HG02610 (cell line): Measurements from ENCODE around the gene ABCG1.

Source experiments
- ATAC-seq: cut with Tn5 transposase; IDR thresholded peaks from one replicate; pipeline ENCODE4 v1.9.1; 2021; ENCODE audit warnings: mild to moderate bottlenecking, moderate library complexity; ENCODE audit not compliant: unreplicated experiment

The ABCG1 gene

GRCh38 chr21:42214081-42214750 lies 4.7 kb upstream of the ABCG1 start:
- no peak for ATAC-seq

DNA sequence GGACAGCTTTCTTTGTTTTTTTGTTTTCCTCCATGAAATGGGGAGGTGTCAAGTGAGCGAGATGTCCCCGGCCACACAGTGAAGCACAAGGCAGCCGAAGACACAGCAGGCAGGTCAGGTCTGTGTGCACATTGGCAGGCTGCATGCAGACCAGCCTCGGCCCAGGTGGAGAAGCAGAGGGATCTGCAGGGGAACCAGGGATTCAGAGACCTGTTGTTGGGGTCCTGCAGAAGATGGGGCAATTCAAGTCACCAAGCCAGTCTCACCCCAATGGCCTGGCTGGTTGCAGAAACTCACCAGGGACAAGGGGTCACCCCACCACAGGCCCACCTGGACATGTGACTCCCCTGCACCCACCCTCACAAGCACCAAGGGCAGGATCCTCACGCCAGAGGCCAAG lies 4.0 kb upstream of the ABCG1 start:
- no peak for ATAC-seq

DNA sequence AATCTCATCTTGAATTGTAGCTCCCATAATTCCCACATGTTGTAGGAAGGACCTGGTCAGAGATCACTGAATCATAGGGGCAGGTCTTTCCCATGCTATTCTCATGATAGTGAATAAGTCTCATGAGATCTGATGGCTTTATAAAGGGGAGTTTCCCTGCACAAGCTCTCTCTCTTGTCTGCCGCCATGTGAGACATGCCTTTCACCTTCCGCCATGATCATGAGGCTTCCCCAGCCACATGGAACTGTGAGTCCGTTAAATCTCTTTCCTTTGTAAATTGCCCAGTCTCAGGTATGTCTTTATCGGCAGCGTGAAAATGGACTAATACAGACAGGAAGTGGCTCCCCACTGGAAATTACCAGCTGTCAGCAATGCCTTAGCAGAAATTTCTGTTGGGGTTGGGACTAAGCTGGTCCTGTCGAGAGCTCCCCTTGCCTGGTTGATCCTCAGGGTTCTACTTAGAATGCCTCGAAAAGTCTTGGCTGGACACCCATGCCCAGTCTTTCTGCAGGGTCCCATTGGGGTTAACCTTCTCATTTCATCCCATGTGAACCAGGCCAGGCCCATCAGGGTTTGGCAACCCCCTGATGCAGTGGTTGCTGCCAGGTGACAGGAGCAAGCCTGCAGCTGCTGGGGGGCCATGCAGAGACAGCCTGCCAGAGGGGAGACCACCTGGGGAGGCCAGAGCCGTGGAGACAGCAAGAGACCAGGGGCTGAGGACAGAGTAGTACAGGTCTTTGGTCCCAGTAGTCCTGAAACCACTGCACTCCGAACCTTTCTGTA lies 2.8 kb upstream of the ABCG1 start:
- ATAC-seq: no peak

GRCh38 chr21:42216726-42217572 lies 2.0 kb upstream of the ABCG1 start:
- ATAC-seq: no peak

- peak; percentile 9 for ATAC-seq
Measured at GRCh38 chr21:42219606-42220137, 732 bp downstream of the ABCG1 start.

- peak; percentile 43 for ATAC-seq
Measured at GRCh38 chr21:42220138-42220701, 1.3 kb downstream of the ABCG1 start.

GRCh38 chr21:42221581-42222345 lies 2.8 kb downstream of the ABCG1 start:
- no peak for ATAC-seq

GRCh38 chr21:42222386-42222785 lies 3.4 kb downstream of the ABCG1 start:
- no peak for ATAC-seq

DNA sequence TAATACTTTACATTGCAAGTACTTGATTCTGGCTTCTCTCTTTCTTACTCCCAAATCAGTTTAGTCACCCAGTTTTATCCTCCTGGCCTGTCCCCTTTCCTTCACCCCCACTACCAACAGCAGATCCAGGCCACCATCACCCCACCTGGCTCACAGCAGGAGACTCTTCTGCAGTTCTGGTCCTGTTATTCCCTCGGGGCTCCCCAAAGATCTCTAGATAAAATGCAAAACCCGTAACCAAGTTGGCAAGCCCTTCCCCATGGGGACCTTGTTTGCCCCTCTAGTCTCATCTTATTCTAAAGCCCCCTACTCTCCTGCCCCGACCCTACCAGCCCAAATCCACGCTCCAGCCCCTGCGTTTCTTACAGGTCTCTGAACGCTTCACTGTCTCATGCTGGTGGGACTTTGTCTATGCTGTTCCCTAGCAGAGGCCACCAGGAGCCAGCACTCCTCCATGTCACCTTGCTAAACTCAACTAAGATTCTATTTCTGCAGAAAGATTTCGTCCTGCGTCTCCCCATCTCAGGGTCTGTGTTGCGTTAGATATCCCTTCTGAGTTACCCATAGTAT lies 4.0 kb downstream of the ABCG1 start:
- ATAC-seq: no peak

DNA sequence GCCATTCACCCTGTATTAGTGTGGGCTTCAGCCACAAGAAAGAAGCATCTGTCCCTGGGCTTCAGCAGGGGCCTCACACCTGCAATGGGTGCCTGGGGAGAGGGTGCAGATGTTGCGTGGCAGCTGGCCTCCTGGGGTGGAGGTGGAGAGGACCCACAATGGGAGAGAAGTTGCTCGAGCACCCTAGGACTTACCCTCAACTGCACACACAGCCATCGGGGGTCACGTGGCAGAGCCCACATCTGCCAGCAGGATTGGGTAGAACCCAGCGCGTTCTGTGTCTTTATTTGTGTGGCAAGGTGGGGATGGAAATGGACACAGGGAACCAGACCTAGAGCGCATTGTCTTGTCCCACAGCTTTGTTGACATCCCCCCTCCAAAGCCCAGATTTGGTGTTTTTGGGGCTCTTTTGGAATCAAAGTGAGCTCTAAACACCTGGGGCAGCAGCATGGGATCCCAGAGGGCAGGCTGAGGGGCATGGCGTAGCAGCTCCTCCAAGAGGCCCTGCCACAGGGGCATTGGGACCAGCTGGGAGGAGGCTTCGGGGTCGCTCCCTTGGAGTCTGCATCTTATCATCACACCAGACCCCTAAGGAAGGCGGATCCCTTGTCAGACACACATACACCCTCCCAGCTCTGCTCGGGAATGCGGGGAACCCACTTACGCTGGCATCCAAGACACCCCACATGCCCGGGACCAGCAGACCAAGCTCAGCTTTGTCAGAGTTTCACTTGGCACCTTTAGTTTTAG lies 5.1 kb downstream of the ABCG1 start:
- no peak for ATAC-seq

DNA sequence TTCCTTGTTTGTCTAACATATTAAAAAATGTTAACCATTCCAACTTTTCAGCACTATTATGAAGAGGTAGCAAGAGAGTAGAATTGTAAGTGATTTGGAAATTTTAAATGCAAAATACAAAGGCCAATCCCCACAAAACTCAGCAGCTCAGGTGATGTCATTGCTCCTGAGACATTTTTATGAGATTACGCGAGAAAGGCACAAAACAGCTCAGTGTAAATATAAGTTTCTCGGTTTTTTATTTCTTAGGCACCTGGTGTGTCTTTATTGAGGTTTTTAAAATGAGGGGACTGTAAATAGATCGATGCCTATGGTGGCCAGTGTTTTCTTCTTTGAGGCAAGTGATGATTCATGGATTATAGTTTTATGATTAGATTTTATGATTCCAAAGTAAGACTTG lies 6.1 kb downstream of the ABCG1 start:
- ATAC-seq: no peak

DNA sequence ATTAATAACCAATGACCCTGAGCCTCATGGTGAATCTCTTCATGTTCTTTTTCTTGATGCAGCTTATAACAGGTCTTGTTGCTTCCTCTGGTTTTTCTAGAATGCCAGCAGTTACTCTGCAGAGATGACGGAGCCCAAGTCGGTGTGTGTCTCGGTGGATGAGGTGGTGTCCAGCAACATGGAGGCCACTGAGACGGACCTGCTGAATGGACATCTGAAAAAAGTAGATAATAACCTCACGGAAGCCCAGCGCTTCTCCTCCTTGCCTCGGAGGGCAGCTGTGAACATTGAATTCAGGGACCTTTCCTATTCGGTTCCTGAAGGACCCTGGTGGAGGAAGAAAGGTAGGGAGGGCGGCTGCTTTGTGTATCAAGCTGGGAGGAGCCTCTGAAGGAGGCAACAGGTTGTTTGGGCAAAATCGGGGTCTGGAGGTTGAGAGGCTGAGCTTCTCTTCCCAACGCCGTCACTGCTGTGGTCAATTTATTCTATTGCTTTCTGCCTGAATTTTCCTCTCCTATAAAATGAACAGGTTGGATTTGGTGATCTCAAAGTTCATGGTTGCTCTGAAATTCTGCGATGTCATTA lies 6.7 kb downstream of the ABCG1 start:
- ATAC-seq: no peak

GRCh38 chr21:42226626-42227025 lies 7.7 kb downstream of the ABCG1 start:
- ATAC-seq: no peak

DNA sequence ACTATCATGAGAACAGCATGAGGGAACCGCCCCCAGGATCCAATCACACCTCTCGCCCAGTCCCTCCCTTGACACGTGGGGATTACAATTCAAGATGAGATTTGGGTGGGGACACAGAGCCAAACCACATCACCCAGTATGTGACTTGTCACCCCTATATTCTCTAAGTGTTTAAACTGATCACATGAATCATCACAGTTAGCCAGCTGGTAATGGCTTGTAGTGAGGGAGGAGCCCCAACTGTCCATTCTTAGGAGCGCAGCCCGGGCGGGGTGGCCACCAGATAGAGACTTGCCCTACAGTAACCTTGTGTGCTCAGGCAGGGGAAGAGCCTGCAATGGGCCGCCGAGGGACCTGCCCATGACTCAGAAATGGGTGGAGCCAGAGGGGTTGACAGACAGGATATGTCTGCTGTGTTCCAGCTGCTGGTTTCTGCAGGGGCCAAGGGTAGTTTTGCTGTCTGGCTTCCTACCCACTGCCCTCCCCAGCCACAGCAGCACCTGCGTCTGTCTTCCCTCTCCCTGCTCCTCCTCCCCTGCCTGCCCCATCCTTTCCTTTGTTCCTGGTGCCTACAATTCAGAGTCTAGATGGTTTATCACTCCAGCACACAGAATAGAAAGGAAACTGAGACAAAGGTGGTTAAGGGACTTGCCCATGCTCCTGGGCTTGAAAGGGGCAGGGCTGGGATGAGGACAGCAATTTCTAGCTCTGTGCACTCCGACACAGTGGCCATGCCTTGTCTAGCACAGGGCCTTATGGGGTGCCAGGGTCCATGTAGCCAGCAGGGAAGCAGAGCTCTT lies 9.2 kb downstream of the ABCG1 start:
- ATAC-seq: peak; percentile 92

DNA sequence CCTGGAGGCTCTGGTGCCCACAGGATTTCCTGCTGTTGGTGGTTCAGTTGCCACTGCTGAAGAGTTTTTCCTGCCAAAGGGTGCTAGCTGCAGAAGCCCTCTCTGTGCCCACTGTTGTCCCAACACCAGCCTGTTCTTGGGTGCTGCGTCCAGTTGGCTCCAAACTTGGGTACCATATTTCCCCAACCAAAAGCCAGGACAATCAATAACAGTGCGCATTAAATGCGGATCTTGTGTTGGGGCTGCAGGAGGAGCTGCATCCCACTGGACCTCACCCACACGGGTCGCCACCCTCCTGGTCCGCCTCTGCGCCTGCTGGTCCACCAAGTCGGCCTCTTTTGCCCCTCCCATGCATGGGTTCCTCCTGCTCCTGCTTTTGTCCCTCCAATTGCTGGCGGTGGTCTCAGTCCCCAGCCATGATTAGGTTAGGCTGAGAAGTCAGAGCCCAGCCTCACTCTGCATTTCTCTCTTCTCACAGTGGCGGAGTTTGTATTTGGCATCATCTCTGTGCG lies 9.8 kb downstream of the ABCG1 start:
- no peak for ATAC-seq

DNA sequence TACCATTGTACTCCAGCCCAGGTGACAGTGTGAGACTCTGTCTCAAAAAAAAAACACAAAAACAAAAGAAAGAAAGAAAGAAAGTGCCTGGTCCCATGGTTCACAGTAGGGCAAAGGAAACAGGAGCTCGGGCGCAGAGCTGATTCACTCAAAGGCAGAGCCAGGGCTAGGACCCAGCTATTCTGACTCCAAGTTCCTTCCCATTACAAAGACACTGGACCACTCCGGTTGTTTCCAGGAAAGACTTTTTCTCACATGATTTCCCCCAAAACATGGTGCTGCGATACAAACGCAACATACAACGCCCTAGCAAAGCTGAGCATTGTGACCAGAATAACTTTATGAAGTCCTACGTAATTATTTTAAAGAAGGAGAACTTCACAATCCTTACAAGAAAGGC lies 10.7 kb downstream of the ABCG1 start:
- ATAC-seq: no peak

- no peak for ATAC-seq
Measured at GRCh38 chr21:42230178-42230577, 11.2 kb downstream of the ABCG1 start.

DNA sequence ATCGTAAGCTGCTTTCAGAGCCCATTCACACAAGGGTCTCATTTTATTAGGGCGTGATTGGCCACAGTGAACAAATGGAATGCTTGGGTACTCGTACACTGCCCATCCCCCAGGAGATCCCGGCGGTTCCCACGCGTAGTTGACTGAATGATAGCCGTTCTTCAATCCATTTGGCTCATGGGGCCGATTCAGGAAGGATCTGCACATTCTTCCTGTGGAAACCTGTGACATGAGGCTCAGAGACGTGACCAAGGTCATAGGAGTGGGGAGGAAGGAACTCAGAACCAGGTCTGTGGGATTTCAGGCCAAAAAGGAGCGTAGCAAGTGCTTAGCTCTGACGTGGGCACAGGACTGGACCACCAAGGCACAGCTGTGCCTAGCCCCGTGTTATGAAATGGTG lies 11.7 kb downstream of the ABCG1 start:
- no peak for ATAC-seq
